Activated CD4-positive, alpha-beta T cell treated with anti-CD3 and anti-CD28 coated beads, Interleukin-2, amount 50 U/mL, for 16 hours (primary cell): ENCODE data around the gene FBXW2.
"Not testable (repeated sequence)": the region's sequence is repeated elsewhere in the genome, so short reads cannot be mapped to it uniquely, and the experiment has no call there.

Source experiments
- DNase-seq: peaks from one replicate; pipeline ENCODE4 v3.0.0-alpha.2; 2020

Gene FBXW2

GRCh38 chr9:120778758-120779157 lies 14.5 kb downstream of the FBXW2 start:
- DNase-seq, result no peak

GRCh38 chr9:120777229-120777628 lies 16.0 kb downstream of the FBXW2 start:
- no peak for DNase-seq

- no peak for DNase-seq
Measured at GRCh38 chr9:120776788-120777187, 16.4 kb downstream of the FBXW2 start.

- no peak for DNase-seq
Measured at GRCh38 chr9:120775859-120776258, 17.4 kb downstream of the FBXW2 start.

GRCh38 chr9:120774719-120775118 lies 18.5 kb downstream of the FBXW2 start:
- no peak for DNase-seq

- DNase-seq, result no peak
Measured at GRCh38 chr9:120773256-120773655, 20.0 kb downstream of the FBXW2 start.

GRCh38 chr9:120770931-120771330 lies 22.3 kb downstream of the FBXW2 start:
- no peak for DNase-seq

- peak; percentile 41 for DNase-seq
Measured at GRCh38 chr9:120768886-120769285, 24.3 kb downstream of the FBXW2 start.

- no peak for DNase-seq
Measured at GRCh38 chr9:120768247-120768646, 25.0 kb downstream of the FBXW2 start.

- no peak for DNase-seq
Measured at GRCh38 chr9:120767451-120767850, 25.8 kb downstream of the FBXW2 start.

- no peak for DNase-seq
Measured at GRCh38 chr9:120765910-120766425, 27.2 kb downstream of the FBXW2 start.

GRCh38 chr9:120764476-120764875 lies 28.7 kb downstream of the FBXW2 start:
- no peak for DNase-seq

- DNase-seq, result no peak
Measured at GRCh38 chr9:120761006-120761405, 32.2 kb downstream of the FBXW2 start.

- no peak for DNase-seq
Measured at GRCh38 chr9:120759755-120760400, 33.3 kb downstream of the FBXW2 start.

- DNase-seq, result no peak
Measured at GRCh38 chr9:120758544-120758943, 34.7 kb downstream of the FBXW2 start.

GRCh38 chr9:120757026-120757913 lies 35.9 kb downstream of the FBXW2 start:
- DNase-seq, result no peak

GRCh38 chr9:120756531-120756930 lies 36.7 kb downstream of the FBXW2 start:
- no peak for DNase-seq

GRCh38 chr9:120755810-120756434 lies 37.3 kb downstream of the FBXW2 start:
- peak; percentile 73 for DNase-seq

GRCh38 chr9:120755044-120755443 lies 38.2 kb downstream of the FBXW2 start:
- no peak for DNase-seq

GRCh38 chr9:120750421-120750820 lies 42.8 kb downstream of the FBXW2 start:
- no peak for DNase-seq

GRCh38 chr9:120746366-120746765 lies 46.9 kb downstream of the FBXW2 start:
- not testable (repeated sequence) for DNase-seq

GRCh38 chr9:120745278-120745677 lies 47.9 kb downstream of the FBXW2 start:
- DNase-seq, result no peak

- DNase-seq, result peak; percentile 46
Measured at GRCh38 chr9:120742951-120743416, 50.2 kb downstream of the FBXW2 start.
